Activated CD8-positive, alpha-beta memory T cell treated with anti-CD3 and anti-CD28 coated beads, Interleukin-2, amount 50 U/mL, for 1 hour (primary cell): Measurements from ENCODE around the gene CBX6.

ENCODE experiments used
- DNase-seq: peaks from one replicate; pipeline ENCODE4 v3.0.0-alpha.2; 2020; ENCODE audit errors: extremely low read depth

Gene CBX6

GRCh38 chr22:38873469-38874411 is 1.7 kb upstream of the CBX6 start:
- DNase-seq = peak; percentile 37

GRCh38 chr22:38872831-38873248 is 824 bp upstream of the CBX6 start:
- DNase-seq = no peak

DNA sequence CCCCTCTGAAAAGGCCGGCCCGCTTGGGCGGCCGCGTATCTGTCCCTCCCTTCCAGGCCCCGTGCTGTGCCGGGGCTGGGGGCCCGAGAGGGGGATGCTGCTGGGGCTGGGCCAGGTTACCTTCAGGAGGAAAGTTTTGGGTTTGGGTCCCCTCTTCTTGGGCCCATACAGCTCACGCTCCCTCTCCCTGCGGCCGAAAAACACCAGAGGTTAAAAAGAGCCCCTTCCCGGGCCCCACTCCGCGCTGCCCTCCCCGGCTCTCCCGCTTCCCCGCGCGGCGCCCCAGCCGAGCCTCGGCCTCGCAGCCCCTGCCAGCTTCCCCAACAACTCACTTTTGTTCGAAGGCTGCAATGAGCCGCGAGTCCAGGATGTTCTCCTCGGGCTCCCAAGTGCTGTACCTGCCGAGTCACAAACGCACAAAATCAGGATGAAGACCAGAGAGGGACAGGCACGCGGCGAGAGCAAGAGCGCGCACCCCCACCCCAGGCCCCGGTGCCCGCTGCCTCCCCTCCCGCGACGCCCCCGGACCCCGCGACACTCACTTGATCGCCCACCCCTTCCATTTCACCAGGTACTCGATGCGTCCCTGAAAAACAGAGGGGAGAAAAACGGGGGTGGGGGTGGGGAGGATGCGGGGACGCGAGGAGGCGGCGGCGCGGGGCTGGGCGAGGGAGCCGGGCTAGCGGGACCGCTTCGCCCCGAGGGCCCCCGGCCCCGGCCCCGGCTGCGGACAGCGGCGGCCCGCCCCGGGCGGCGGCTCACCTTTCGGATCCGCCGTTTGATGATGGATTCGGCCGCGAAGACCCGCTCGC is 450 bp downstream of the CBX6 start:
- DNase-seq = no peak

DNA sequence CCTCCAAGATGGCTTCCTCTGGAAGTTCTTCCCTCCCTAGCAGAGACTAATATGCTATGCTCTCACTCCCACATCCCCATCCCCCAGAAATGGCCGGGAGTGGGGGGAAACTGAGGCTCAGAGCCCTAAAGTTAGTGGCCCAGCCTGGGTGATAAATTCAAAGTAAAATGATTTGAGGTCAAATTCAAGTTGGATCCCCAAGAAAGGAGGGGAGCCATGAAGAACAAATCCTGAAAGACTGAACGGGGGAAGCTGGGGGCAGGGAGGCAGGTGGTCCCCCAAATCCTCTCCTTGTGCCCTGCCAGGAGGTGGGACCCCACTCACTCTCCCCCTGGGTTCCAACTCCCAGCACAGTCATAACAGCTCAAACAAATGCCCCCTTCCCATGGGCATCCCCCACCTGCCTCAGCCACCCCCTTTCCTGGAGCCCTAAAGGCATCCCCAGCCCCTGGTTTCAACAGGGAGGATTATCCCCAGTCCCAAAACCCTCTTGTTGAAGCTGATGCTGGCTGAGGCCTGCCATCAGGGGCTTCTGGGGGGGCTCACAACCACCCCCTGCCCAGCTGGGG is 1.1 kb downstream of the CBX6 start:
- no peak for DNase-seq

DNA sequence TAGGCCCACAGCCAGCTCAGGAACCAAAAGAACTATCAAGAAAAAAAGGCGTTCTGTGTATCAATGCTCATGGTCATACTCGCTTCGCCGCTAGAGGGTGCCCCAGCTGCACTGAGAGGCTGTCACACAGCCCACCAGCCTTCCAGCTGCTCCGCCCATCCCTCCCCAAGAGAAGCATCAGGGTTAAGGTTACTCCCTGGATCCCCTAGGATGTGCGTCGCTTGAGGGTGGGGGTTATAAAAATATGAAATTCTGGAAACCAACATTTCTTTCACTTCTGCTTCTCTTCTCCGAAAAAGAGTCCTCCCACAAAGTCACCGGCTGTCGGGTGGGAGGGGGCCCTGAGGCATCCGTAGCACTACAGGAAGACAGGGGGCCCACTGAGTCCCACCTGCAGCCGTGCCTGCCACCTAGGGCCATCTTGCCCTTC is 1.7 kb downstream of the CBX6 start:
- peak; percentile 55 for DNase-seq

- no peak for DNase-seq
These were observed 2.4 kb downstream of the CBX6 start for GRCh38 chr22:38869663-38870062.

DNA sequence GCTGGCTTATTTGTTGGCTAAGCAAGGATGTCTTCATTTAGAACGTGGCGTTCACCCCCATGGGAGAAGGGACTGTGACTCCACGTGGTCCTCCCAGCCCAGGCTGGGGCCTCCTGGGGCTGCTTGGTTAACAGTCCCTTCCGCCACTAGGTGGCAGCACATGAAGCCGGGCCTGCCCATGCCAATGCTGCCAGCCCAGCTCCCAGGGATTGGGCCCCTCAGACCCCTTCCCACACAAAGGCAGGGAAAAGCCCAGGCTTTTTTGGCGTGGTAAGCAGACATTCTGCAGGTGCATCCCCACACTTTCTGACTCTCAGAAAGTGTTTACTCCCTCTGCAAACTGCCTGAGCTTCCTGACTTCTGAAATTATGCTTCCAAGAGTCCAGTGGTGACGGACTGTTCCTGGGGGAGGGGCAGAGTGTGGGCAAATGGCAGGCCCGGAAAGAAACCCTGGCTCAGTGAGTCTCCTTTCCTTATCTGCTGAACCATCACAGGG is 3.1 kb downstream of the CBX6 start:
- peak; percentile 49 for DNase-seq

GRCh38 chr22:38868286-38868721 is 3.7 kb downstream of the CBX6 start:
- DNase-seq = no peak

GRCh38 chr22:38867471-38868285 is 4.3 kb downstream of the CBX6 start:
- DNase-seq = no peak

- no peak for DNase-seq
These were observed 4.9 kb downstream of the CBX6 start for GRCh38 chr22:38867124-38867455.

DNA sequence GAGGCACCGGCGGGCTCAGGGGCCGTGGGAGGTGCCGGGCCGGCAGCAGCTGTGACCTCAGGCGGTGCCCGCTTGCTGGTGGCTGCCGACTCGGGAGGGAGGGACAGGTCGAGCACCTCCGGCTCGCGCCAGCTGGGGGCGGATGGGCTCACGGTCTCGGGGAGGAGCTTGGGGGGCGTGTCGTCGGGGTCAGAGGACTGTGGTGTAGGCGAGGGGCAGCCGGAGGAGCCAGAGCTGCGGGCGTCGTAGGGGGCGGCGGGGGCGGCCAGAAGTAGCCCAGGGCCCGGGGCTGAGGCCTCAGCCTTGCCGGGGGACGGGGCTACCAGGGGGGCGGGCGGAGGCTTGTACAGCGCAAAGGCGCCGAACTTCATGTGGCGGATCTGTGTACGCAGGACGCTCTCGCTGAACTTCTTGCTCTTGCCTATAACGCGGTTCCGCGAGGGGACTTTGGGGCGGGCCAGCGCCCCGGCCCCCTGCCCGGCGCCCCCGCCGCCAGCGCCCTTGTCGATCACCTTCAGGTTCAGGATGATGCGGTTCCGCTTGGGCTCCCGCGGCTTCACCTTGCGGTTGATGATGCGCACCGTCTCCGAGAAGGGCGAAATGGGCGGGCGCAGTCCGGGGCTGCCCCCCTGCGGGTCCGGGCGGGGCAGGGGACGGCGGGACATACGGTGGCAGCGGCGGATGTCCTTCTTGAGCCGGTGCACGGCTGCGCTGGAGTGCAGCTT is 5.5 kb downstream of the CBX6 start:
- no peak for DNase-seq

DNA sequence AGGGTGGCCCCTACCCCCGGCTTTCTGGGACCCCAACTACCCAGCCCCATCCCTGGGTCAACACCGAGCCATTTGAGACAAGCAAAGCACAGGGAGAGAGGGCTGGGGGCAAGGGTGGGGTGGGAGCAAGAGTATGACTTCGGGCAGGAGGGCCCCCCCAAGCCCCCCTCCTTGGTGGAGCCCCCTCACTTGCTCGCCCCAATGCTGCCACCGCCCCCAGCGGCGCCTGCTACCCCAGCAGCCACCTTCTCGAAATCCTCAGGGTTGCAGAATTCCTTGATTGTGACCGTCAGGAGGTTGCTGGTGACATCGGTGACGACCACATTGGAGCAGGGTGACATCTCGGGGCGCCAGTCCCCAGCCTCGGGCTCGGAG is 6.0 kb downstream of the CBX6 start:
- no peak for DNase-seq

GRCh38 chr22:38865201-38866023 is 6.6 kb downstream of the CBX6 start:
- no peak for DNase-seq

- DNase-seq = no peak
These were observed 7.4 kb downstream of the CBX6 start for GRCh38 chr22:38864361-38865191.

- no peak for DNase-seq
These were observed 8.4 kb downstream of the CBX6 start for GRCh38 chr22:38863531-38864131.

GRCh38 chr22:38862375-38863329 is 9.4 kb downstream of the CBX6 start:
- no peak for DNase-seq

GRCh38 chr22:38861927-38862326 is 10.1 kb downstream of the CBX6 start:
- no peak for DNase-seq
